Activated CD8-positive, alpha-beta memory T cell treated with anti-CD3 and anti-CD28 coated beads for 36 hours (primary cell): Measurements from ENCODE around the gene SPIRE2. TPM values are rescaled to one million over a fixed set of nuclear protein-coding genes. Genes with fewer than 3 reads are reported as not detected.

Source experiments
- CTCF ChIA-PET: fragments of 350-600 bp; sonication (Branson Sonifier 250); formaldehyde crosslinking; loops from one replicate; lab custom pipeline; 2021; ENCODE audit warnings: antibody characterized with exemption; lab: Charles Lee
- POLR2A ChIA-PET: fragments of 350-600 bp; sonication (Branson Sonifier 250); formaldehyde crosslinking; loops from one replicate; lab custom pipeline; 2021; ENCODE audit warnings: antibody characterized with exemption; lab: Charles Lee
- total RNA-seq, 2 experiments: library from RNA; stranded (reverse); gene quantifications; one replicate each; pipeline ENCODE4 v1.2.3, GENCODE V29; 2021

The SPIRE2 gene
- total RNA-seq, 2 experiments from 2014 or later, result 0.57 to 0.78 TPM

GRCh38 chr16:89848974-89849373 is 20.7 kb downstream of the SPIRE2 start:
- POLR2A ChIA-PET, result interaction anchor here (0.6 kb wide), 1 partner anchor 24 kb away, joined by 3 read pairs; no protein-coding TSS in a partner anchor

GRCh38 chr16:89853306-89853993 is 25.2 kb downstream of the SPIRE2 start:
- ChIA-PET POLR2A (no interaction called here), CTCF (no interaction called here)

More at GRCh38 chr16:89848974-89849373, 20.7 kb downstream of the SPIRE2 start:
- CTCF ChIA-PET, result interaction anchor here (1.0 kb wide), 1 partner anchor 11 kb away, joined by 3 read pairs; no protein-coding TSS in a partner anchor

GRCh38 chr16:89855301-89855945 is 27.1 kb downstream of the SPIRE2 start:
- ChIA-PET CTCF (no interaction called here), POLR2A (no interaction called here)

- CTCF ChIA-PET, result no interaction called here
- POLR2A ChIA-PET, result interaction anchor here (0.6 kb wide), 1 partner anchor 17 kb away, joined by 3 read pairs; no protein-coding TSS in a partner anchor
Measured at GRCh38 chr16:89855986-89856385, 27.7 kb downstream of the SPIRE2 start.

- CTCF ChIA-PET, result interaction anchor here (1.5 to 5.8 kb wide), 5 partner anchors 15 to 159 kb away, joined by 3 to 47 read pairs (median 7); partner anchors contain the start of genes SPATA2L, SPIRE2 and TCF25
- POLR2A ChIA-PET, result interaction anchor here (0.6 kb wide), 1 partner anchor 42 kb away, joined by 3 read pairs; no protein-coding TSS in a partner anchor
Measured at GRCh38 chr16:89858973-89859614, 30.8 kb downstream of the SPIRE2 start.

GRCh38 chr16:89859615-89860007 is 31.3 kb downstream of the SPIRE2 start:
- ChIA-PET CTCF (interaction anchor here (0.6 to 5.8 kb wide), 11 partner anchors 14 to 160 kb away, joined by 3 to 47 read pairs (median 7); partner anchors contain the start of genes SPATA2L, SPIRE2 and TCF25), POLR2A (interaction anchor here (0.6 kb wide), 2 partner anchors 14 to 43 kb away, joined by 3 to 8 read pairs; partner anchors contain the start of gene TCF25)

GRCh38 chr16:89860747-89861304 is 32.6 kb downstream of the SPIRE2 start:
- ChIA-PET POLR2A (interaction anchor here (0.5 kb wide), 1 partner anchor 119 kb away, joined by 4 read pairs; no protein-coding TSS in a partner anchor), CTCF (interaction anchor here (0.7 to 5.8 kb wide), 45 partner anchors 10 to 163 kb away, joined by 3 to 47 read pairs (median 4); partner anchors contain the start of genes SPATA2L, SPIRE2, TCF25 and TUBB3)

GRCh38 chr16:89861648-89862047 is 33.4 kb downstream of the SPIRE2 start:
- ChIA-PET CTCF (interaction anchor here (0.7 to 5.8 kb wide), 29 partner anchors 10 to 162 kb away, joined by 3 to 47 read pairs (median 5); partner anchors contain the start of genes SPATA2L, TCF25 and TUBB3), POLR2A (no interaction called here)

- CTCF ChIA-PET, result interaction anchor here (0.7 to 5.8 kb wide), 4 partner anchors 9 to 163 kb away, joined by 5 to 47 read pairs (median 12); partner anchors contain the start of gene SPATA2L
Measured at GRCh38 chr16:89862732-89863131, 34.5 kb downstream of the SPIRE2 start.

GRCh38 chr16:89863741-89864526 is 35.7 kb downstream of the SPIRE2 start:
- POLR2A ChIA-PET, result interaction anchor here (2.3 kb wide), 1 partner anchor 9 kb away, joined by 16 read pairs; the partner anchor contains the start of gene TCF25
- CTCF ChIA-PET, result interaction anchor here (0.6 to 5.8 kb wide), 7 partner anchors 8 to 164 kb away, joined by 3 to 47 read pairs (median 4); partner anchors contain the start of genes SPATA2L and TCF25

More at GRCh38 chr16:89862732-89863131, 34.5 kb downstream of the SPIRE2 start:
- POLR2A ChIA-PET, result interaction anchor here (2.3 kb wide), 1 partner anchor 10 kb away, joined by 16 read pairs; the partner anchor contains the start of gene TCF25

- ChIA-PET CTCF (interaction anchor here (0.6 to 5.8 kb wide), 6 partner anchors 8 to 164 kb away, joined by 3 to 47 read pairs (median 5); partner anchors contain the start of genes SPATA2L and TCF25), POLR2A (interaction anchor here (0.6 to 2.3 kb wide), 2 partner anchors 9 to 50 kb away, joined by 3 to 16 read pairs; partner anchors contain the start of gene TCF25)
Measured at GRCh38 chr16:89864527-89864820, 36.2 kb downstream of the SPIRE2 start.

- POLR2A ChIA-PET, result no interaction called here
- CTCF ChIA-PET, result no interaction called here
Measured at GRCh38 chr16:89867918-89868317, 39.6 kb downstream of the SPIRE2 start.

- POLR2A ChIA-PET, result no interaction called here
- CTCF ChIA-PET, result no interaction called here
Measured at GRCh38 chr16:89869911-89870310, 41.6 kb downstream of the SPIRE2 start.

- CTCF ChIA-PET, result interaction anchor here (2.2 kb wide), 1 partner anchor 10 kb away, joined by 11 read pairs; no protein-coding TSS in a partner anchor
Measured at GRCh38 chr16:89870440-89870839, 42.2 kb downstream of the SPIRE2 start.

GRCh38 chr16:89871895-89872294 is 43.6 kb downstream of the SPIRE2 start:
- ChIA-PET POLR2A (interaction anchor here (0.9 to 2.6 kb wide), 3 partner anchors 8 to 78 kb away, joined by 3 to 16 read pairs (median 3); no protein-coding TSS in a partner anchor), CTCF (interaction anchor here (2.0 to 2.2 kb wide), 3 partner anchors 9 to 171 kb away, joined by 8 to 11 read pairs (median 9); partner anchors contain the start of gene SPATA2L)

More at GRCh38 chr16:89870440-89870839, 42.2 kb downstream of the SPIRE2 start:
- POLR2A ChIA-PET, result no interaction called here

- ChIA-PET CTCF (interaction anchor here (0.6 to 2.4 kb wide), 6 partner anchors 9 to 209 kb away, joined by 3 to 14 read pairs (median 7); partner anchors contain the start of gene SPATA2L), POLR2A (interaction anchor here (0.6 to 2.6 kb wide), 20 partner anchors 9 to 187 kb away, joined by 3 to 16 read pairs (median 4); partner anchors contain the start of genes CDK10 and FANCA)
Measured at GRCh38 chr16:89873109-89873971, 45.1 kb downstream of the SPIRE2 start, which contains the start of gene TCF25. TSS of gene TCF25 (plus strand) at chr16:89873592. CDS start at chr16:89873668, 76 bp downstream.
